NCI-H2227 (cell line): Measurements from ENCODE around the gene C1orf159.
"Not testable (repeated sequence)": the region's sequence is repeated elsewhere in the genome, so short reads cannot be mapped to it uniquely, and the experiment has no call there.

ENCODE experiments used
- DNase-seq: peaks from one replicate; lab custom pipeline; 2025; ENCODE audit not compliant: unreplicated experiment; lab: John Stamatoyannopoulos, UW

Gene C1orf159

DNA sequence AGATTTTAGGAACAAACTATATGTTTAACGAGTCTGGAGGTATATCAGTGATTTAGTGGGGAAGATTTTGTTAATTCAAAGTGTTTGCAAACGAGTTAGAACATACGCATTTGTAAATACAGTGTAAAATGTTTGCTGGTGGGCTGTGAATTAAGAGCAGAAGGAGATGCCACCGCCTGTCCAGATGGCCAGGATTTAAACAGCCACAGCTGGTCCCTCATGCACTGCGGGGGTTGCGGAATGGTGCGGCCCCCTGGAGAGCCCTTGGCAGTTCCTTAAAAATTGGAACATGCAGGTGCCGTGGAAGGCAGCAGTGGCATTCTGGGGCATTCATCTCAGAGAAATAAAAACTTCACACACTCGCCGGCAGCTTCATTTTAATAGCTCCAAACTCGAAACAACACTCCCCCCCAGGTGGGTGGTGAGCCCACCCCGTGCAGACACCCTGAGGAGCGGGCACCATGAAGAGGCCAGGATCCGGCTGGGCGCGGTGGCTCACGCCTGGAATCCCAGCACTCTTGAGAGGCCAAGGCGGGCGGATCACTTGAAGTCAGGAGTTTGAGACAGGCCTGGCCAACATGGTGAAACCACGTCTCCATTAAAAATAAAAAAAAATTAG, 3.5 kb upstream of the C1orf159 start:
- DNase-seq = no peak

DNA sequence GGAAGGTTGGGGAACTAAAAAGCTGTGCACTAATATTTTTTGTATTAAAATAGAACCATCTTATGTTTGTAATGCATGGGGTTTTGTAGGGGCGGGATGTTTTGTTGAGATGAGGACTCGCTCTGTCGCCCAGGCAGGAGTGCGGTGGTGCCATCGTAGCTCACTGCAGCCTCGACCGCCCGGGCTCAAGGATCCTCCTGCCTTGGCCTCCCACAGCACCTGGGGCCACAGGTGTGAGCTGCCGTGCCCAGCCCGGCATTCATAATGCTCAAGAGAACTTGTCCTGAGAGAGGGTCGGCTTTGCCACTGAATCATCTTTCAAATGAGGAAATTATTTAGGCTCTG, 3.0 kb upstream of the C1orf159 start:
- no peak for DNase-seq

DNA sequence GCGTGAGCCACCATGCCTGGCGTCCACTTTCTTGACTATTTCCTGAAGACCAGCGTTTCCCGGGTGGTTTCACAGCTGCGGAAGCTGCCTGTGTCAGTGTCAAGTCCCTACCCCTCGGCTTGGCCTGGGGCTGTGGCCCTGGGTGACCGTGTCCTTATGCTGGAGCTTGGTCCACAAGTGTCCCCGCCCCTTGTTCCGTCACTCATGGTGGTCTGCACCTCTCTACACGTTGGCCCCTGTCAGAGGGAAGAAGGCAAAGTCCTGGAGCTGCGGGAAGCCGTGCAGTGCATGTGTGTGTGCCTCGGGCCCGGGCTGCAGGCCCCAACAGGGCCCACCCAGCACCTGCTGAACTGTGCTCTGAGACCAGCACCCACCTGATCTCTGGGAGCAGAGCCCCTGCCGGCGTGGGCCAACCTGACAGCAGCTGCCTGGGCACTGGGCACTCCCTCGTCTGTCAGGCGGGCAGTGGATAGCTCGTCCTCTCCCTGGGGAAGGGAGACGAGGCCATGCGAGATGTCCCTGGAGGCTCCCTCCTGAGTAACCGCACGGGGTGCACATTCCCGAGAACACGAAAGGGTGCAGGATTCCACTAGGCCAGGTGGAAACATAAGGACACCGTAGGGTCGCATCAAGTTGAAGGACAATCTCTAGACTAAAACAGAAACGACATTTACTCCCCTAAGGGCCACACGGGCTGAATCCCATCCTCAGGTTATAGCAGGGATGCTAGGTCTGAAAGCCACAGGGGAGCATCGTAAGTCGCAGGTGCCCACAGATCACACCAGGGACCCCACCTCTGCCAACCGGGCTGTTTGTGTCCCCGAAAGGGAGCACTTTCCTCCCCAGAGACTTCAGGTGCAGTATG, 2.4 kb upstream of the C1orf159 start:
- DNase-seq = no peak

DNA sequence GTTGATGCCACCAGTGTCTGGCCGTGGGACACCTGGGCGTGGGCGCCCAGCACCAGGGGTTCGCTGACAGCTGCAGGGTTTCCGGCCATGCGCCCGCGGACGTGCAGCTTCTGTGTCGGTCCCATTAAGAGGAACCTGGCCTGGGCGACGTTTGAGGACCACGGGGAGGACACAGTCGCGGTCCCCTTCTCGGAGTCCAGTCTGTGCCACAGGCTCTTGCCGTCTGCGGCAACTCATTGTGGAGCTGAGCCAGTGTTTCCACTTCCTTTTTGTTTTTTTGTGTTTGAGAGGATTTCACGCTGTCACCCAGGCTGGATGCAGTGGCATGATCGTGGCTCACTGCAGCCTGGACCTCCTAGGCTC, 1.6 kb upstream of the C1orf159 start:
- no peak for DNase-seq

DNA sequence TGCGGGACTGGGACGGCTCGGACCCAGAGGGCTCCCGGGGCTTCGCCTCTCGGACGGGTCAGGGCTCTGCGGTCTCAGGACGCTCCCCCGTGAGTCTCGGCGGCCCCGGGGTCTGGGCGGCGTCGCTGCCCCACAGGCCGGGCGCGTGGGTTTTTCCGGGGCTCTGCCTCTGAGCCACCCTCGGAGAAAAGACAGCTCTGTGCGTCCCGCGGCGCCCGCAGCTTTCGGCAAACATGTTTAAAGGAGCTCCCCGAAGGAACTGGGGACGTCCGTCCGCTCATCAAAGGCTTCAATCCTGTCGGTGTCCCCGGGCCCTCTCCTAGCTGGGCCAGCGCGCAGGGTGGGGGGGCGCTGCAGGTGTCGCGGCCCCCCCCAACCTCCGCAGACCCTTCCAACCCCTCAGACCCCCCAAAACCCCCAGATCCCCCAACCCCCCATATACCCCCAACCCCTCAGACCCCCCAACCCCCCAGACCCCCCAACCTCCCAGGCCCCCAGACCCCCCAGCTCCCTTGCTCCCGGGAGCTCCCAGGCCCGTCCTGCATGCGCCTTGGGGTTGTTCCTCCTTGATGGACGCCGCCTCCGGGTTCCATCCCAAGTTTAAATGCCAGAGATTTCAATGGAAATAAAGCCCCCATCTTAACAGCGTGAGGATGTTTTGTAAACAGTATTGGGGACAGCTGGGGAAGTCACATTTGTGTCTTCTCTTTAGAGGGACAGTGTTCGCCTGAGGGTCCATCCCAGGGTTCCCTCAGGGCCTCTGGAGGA, 996 bp upstream of the C1orf159 start:
- DNase-seq = no peak

DNA sequence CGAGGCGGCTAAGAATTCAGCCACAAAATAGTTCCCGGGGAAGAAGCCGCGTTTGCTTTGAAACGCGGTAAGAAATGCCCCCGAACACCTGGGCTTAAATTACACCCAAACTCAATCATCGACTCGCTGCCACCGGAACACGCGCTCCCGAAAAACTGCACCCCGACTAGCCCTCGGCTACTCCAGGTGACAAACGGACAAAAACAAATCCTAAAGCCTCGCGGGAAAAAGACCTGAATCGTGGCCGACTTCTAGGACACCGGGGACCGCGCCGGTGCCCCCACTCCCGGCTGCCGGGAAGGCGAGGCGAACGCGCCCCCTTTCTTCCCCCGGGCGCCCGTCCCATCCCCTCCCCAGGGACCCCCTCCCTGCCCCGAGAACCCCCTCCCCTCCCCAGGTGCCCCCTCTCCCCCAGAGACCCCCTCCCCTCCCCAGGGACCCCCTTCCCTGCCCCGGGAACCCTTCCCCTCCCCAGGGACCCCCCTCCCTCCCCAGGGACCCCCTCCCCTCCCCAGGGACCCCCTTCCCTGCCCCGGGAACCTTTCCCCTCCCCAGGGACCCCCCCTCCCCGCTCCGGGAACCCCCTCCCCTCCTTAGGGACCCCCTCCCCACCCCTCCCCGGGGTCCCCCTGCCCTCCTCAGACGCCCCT, 628 bp downstream of the C1orf159 start:
- no peak for DNase-seq

DNA sequence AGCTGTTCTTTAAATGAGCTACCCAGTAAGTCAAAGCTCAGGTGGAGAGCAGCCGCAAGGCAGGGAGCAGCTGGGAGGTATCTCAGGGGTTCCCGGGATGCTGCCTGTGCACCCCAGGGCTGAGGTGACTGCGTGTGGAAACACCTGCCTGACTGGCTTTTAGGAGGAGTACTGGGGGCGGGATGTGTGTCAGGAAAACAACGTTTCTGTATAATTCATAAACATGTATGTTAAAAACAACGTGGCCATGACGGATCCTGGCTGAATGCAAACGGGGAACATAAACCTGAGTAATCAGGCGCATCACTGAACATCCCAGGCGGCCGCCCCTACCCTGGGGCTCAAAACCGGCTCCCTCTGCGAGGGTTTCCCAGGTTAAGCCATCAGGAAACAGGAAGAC, 1.5 kb downstream of the C1orf159 start:
- DNase-seq = no peak

DNA sequence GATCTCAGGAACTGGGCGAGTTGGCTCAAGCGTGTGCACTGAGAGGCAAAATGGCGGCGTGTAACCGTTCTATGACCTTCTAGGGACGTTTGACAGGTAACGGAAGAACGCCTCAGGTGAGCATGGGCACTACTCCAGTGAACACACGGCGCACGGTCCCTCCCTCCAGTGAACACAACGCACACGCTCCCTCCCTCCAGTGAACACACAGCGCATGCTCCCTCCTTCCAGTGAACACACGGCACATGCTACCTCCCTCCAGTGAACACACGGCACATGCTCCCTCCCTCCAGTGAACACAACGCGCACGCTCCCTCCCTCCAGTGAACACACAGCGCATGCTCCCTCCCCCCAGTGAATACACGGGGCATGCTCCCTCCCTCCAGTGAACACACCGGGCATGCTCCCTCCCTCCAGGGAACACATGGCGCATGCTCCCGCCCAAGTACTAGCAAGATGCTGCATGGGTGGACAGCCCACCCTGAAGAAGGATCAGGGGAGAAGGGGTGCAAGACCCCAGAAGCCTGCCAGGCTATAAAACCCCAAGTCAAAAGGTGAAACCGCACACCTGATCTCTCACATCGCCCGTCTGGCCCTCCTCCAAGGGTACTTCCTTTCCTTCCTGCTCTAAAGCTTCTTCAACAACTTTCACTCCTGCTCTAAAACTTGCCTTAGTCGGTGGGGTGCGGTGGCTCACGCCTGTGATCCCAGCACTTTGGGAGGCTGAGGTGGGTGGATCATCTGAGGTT, 3.5 kb downstream of the C1orf159 start:
- no peak for DNase-seq

DNA sequence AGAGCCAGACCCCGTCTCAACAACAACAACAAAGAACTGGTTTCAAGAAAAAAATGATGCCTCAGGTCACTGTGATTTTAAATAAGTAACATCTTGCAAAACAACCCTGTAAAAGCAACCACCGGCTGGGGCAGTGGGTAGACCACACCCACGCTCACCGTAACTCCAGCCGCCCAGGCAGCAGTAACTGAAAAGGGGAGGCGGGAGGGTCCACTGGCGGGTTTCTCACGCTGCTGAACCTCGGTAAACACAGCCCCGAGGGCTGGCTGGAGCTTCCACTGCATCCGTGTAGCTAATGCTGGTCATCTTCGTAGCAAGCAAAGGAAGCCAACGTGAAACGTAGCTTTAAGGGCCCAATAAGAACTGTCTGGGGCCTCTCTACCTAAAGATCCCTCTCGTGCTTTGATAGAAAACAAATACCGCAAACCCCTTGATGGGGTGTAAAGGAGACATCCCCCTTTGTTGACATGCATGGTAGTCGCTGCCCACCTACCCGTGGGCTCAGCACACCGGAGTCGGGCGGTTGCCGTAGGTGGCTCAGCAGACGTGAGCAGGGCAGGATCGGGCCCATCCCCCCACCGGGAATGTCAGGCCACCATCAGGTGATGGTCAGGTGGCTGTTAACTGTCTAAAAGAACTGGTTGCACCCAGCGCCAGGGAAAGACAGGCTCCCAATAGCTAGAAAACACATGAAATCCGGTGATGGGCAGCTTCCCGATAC, 4.2 kb downstream of the C1orf159 start:
- DNase-seq = no peak

DNA sequence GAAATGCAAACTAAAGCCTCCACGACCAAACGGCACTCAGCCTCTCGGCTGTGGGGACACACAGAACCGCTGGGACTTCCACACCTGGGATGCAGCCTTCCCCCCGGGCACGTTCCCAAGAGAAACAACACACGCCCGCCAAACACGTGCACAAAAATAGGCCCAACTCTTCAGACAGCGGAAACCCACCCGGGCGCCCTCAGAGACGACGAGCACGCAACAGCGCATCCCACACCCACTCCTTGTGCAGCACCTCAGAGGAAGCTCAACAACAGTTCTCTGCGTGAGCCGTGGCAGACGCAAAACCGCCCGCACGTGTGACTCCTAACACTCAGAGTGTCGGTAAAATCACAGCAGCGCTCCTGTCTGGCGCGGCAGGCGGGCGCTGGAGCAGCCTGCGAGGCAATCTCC, 5.3 kb downstream of the C1orf159 start:
- no peak for DNase-seq

DNA sequence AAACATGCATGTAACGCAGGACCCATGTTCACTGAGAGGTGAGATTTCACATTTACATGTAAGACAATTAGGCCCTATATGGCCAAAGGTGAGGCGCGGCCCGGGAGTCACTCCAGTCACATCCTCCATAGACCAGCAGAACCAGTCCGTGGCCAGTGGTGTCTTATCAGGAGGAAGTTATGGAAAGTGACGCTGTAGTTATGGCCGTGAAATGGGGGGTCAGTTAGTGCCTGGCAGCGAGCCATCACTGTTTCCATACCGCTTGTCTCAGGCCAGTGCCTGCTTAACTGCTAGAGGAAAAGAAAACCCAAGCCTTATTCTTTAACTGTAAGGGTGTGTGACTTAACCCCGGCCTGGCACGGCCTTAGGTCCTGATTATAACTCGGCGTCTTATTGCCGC, 6.1 kb downstream of the C1orf159 start:
- DNase-seq = no peak

DNA sequence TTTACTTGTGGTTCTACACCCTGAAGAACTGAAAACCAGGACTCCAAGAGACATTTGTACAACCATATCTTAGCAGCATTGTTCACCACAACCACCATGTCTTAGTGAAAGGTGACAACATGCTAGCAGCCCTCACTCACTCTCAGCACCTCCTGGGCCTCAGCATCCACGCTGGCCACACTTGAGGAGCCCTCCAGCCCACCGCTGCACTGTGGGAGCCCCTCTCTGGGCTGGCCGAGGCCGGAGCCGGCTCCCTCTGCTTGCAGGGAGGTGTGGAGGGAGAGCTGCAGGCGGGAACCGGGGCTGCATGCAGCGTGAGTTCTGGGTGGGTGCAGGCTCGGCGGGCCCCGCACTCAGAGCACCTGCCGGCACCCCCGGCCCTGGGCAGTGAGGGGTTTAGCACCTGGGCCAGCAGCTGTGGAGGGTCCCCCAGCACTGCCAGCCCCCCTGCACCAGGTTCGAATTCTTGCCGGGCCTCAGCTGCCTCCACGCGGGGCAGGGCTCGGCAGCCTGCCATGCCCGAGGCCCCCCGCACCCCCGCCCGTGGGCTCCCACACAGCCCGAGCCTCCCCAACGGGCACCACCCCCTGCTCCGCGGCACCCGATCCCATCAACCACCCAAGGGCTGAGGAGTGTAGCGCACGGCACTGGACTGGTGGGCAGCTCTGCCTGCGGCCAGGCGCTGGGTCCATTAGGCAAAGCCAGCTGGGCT, 9.2 kb downstream of the C1orf159 start:
- no peak for DNase-seq

DNA sequence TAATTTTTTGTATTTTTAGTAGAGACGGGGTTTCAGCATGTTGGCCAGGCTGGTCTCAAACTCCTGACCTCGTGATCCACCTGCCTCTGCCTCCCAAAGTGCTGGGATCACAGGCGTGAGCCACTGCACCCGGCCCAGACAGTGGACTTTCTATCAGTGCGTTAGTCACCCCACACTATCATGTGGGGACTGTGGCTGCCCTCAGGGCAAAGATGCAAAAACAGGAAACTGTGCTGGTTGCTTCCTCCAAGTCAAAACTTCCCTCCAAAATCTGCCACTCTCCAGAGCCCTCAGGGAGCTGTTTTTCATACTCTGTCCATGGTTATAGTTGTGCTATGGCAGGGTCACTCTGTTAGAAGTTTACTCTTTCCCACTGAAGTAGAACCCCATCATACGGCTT, 11.7 kb downstream of the C1orf159 start:
- DNase-seq = not testable (repeated sequence)

DNA sequence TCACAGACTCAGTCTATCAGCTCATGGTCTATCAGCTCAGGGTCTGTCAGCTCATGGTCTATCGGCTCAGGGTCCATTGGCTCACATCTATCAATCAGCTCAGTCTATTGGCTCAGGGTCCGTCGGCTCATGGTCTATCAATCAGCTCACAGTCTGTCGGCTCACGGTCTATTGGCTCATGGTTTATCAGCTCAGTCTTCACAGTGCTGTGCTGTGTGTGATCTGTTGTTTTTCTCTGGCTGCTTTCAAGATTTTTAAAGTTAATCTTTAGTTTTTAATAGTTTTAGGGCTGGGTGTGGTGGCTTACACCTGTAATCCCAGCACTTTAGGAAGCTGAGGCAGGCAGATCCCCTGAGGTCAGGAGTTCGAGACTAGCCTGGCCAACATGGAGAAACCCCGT, 14.4 kb downstream of the C1orf159 start:
- no peak for DNase-seq

DNA sequence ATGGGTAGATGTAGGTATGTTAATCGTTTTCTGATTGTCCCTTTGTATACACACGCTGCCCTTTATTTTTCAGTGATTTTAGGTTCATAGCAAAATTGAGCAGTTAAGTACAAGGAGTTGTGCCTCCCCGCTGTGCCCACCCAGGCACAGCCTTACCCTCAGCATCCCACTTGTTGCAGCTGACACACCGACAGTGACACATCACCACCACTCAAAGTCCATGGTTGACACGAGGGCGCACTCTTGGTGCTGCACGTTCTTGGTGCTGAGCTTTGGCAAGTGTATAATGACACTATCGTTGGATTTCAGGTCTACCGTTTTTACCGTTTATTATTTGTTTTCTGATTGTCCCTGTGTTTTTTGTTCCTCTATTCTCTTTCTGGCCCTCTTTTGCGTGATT, 15.6 kb downstream of the C1orf159 start:
- DNase-seq = no peak

DNA sequence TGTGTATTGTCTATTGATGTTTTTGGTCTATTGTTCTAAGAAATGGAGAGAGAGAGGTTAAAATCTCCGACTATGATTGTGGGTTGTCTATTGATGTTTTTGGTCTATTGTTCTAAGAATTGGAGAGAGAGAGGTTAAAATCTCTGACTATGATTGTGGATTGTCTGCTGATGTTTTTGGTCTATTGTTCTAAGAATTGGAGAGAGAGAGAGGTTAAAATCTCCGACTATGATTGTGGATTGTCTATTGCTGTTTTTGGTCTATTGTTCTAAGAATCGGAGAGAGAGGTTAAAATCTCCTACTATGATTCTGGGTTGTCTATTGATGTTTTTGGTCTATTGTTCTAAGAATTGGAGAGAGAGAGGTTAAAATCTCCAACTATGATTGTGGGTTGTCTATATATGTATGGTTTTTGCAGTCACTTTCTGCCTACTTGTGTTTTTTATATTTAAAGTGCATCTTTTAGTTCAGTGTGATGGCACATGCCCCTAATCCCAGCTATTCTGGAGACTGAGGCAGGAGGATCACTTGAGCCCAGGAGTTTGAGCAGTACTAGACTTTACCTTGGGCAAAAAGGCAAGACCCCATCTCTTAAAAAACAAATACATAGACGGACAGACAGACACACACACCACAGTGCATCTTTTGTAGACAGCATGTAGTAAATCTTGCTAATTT, 16.2 kb downstream of the C1orf159 start:
- no peak for DNase-seq

DNA sequence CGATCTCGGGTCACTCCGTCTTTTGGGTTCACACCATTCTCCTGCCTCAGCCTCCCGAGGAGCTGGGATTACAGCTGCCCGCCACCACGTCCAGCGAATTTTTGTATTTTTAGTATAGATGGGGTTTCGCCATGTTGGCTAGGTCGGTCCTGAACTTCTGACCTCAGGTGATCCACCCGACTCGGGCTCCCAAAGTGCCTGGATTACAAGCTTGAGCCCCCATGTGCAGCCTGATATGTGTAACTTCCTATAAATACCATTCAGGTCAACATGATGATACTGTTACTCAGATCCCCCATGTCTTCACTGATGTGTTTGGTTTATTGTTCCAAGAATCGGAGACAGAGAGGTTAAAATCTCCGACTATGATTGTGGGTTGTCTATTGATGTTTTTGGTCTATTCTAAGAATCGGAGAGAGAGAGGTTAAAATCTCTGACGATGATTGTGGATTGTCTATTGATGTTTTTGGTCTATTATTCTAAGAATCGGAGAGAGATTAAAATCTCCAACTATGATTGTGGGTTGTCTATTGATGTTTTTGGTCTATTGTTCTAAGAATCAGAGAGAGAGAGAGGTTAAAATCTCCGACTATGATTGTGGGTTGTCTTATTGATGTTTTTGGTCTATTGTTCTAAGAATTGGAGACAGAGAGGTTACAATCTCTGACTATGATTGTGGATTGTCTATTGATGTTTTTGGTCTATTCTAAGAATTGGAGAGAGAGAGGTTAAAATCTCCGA, 17.0 kb downstream of the C1orf159 start:
- no peak for DNase-seq

DNA sequence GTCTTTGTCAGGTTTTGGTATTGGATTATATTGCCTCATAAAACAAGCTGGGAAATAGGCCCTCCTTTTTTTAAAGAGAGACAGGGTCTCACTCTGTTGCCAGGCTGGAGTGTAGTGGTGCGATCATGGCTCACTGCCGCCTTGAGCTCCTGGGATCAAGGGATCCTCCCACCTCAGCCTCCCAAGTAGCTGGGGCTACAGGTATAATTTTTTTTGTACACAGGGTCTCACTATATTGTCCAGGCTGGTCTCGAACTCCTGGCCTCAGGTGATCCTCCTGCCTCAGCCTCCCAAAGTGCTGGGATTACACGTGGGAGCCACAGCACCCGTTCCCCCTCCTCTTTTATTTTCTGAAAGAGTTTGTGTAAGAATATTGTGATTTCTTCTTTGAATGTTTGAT, 19.8 kb downstream of the C1orf159 start:
- DNase-seq = not testable (repeated sequence)
